Renal cortical epithelial cell (primary cell): Measurements from ENCODE around the gene RSPH6A. TPM values are rescaled to one million over a fixed set of nuclear protein-coding genes. Genes with fewer than 3 reads are reported as not detected.
A peak's percentile ranks its signal among the peaks of the same experiment; 100 is the strongest.

Source experiments
- DNase-seq: peaks from one replicate; pipeline ENCODE4 v3.0.0-alpha.2; 2011; ENCODE audit warnings: low read depth
- total RNA-seq: library from RNA; depleted of rRNA; stranded (reverse); fragments of >200 nt; gene quantifications from 2 replicates; pipeline ENCODE4 v1.2.3, GENCODE V29; 2014

Gene RSPH6A
- total RNA-seq, 1 donor from 2014 or later = 0.10 TPM

DNA sequence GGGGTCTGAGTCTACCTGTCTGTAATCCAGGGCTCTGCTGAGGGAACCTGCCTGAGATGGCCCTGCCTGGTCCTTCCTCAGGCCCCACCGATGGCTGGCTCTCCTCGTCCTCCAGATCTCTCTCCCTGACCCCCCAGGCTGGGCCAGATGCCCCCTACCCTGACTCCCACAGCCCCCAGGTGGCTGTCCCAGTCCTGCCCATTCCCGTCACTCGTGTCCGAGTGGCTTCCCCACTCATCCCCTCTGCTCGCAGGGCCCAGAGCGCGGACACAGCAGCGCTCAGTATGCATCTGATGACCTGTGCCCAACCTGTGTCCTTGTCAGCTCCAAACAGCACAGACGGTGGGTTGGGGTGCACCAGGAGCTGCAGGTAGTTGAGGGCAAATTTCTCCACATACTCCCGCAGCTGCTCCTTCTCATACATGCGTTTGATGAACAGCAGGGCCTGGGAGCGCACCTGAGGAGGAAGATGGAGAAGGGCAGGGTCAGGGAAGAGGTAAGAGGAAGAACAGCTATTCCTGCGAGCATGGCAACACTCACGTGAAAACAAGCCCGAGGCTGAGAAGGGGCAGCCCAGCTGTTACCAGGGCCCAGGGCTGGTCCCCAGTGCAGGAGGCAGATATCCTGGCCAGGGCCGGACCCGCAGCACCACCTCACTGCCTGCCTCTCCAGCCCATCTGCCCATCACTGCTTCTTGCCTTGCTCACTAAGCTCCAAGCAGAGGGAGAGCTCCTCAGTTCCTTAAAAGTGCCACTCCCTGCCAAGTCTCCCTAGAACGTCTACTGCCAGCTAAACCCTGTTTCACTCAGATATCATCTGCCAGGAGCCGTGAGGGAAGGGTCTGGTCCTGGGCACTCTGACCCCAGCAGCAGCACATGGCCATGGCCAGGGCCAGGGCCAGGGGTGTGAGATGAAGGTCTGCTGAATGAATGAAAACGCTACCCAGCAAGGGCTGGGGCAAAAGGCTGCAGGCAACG, 11.1 kb upstream of the RSPH6A start:
- DNase-seq = no peak

DNA sequence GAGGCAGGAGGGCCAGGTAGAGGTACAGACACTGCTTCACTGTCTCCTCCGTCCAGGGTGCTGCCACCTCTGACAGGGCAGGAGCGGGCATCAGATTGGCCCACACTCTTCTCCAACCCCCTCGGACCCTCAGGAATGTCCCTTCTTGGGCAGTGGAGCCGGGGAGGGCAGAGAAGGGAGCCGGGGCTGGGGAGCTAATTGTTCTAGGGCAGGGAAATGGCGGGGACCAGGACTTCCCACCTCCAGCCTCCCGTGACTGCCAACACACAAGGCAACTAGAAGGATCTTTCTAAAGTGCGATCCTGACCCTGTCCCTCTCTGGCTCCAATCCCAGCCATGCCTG, 10.1 kb upstream of the RSPH6A start:
- no peak for DNase-seq

DNA sequence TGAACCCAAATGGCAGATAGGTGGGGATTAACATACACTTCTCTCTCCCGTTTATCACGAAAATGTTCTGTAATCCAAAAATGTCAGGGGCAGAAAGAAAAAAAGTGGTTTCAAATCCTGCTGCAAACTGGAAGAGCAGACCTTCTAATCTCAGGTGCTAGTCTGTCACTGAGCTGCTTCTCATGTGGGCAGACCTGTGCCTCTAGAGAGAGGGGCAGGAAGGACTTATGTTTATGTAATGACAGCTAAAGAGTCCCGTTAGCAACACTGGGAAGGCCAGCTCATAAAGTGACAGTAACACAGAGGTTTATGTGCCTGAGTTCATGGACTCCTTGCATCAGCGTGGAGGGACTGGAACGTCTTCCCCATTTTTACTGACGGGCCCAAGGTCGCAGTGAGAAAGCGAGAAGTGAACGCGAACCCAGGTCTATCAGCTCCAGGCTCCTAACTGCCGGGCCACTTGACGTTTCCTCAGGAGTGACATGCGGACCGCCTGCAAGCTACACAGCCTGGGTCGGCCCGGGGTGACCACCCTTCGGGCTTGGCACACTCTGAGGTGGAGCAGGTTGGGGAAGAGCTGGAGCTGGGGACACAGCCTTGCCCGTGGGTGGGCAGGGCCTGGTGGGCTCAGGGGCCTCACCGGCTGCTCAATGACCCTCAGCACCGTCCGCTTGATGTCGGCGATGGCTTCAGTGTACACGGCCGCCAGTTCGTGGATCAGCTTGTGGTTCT, 9.6 kb upstream of the RSPH6A start:
- no peak for DNase-seq

DNA sequence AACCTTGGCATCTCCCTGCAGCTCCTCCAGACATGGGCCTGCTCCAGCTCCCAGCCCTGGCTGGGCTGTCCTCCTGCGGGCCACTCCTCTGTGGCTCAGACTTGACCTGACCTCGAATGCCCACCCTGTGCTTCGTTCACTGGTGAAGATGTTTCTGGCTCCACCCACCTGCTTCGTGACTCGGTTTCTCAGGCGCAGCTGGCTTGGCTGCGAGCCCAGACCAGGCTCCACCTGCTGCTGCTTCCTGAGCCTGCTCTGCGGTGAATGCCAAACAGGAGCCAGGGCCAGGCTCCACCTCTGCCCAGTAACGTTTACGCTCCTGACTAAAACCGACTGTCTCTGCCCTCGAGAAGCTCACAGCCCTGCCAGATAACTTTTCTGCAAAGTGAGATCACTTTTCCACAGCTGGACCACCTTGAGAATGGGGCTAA, 8.9 kb upstream of the RSPH6A start:
- DNase-seq = peak; percentile 34

DNA sequence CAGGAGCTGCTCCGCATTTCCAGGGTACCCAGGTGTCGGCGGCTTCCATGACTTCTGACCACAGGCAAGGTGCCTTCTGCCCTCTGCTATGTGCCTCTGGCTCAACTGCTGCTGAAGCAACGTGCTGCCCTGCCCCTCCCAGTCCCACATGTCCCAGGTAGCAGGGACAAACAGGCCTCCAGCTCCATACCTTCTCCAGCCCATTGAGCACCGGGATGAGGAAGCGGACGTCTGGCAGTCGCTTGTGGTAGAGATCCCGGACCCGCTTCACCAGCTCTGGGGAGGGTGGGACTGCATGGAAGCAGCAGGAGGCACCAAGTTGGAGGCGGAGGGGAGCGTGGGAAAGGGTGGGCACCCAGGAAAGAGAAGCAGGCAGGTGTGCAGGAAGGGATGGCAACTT, 8.1 kb upstream of the RSPH6A start:
- no peak for DNase-seq

DNA sequence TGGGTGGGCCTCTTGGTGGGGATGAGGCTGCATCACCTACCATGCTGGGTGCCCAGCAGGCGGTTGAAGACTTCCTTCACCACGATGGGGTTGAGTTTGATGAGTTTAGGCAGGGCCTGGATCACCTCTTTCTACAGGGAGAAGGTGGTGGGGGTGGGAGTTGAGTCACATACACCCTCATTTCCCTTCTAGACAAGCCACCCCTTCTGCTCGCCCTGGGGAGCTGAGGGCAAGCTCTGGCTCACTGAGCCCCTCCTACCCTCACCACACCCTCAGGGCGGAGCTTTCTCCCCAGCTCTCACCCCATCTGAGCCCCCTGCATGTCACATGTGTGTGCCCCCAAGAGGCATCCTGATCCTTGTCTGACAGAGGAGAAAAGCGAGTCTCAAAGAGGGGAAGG, 7.6 kb upstream of the RSPH6A start:
- no peak for DNase-seq

DNA sequence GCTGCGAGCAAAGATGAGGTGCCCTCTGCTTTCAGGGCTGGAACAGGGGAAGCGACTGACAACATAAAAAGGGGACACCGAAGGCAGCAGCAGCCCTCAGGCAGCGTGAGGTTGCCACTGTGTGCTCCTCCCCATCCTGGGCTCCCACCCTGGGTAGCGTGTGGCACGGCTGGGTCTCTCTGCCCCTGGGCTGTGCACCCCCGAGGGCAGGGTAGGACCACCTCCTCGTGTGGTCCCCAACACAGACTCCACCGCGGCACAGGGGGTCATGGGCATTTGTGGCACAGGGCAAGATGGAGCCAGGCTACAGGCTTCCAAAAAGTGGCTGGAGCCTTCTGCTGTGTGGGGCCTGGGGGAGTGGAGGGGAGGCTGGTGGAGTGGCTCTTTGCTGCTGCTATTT, 6.5 kb upstream of the RSPH6A start:
- DNase-seq = no peak

DNA sequence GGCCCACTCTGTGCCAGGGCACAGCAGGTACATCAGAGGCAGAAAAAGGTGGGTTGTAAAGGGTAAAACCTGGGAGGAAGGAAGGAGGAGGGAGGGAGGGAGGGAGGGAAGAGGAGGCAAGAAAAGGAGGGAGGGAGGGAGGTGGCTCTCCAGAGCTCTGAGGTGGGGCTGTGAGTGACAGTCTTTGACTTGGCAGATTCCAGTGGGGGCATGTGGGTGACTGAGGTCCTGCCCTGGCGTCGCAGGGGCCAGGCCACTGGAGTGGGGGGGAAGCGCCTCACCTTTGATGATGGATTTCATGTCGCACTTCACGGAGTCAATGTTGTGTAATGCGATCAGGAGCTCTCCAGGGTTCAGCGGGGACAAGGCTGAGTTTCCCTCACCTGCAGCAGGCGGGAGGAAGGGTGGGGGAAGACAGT, 6.0 kb upstream of the RSPH6A start:
- no peak for DNase-seq

DNA sequence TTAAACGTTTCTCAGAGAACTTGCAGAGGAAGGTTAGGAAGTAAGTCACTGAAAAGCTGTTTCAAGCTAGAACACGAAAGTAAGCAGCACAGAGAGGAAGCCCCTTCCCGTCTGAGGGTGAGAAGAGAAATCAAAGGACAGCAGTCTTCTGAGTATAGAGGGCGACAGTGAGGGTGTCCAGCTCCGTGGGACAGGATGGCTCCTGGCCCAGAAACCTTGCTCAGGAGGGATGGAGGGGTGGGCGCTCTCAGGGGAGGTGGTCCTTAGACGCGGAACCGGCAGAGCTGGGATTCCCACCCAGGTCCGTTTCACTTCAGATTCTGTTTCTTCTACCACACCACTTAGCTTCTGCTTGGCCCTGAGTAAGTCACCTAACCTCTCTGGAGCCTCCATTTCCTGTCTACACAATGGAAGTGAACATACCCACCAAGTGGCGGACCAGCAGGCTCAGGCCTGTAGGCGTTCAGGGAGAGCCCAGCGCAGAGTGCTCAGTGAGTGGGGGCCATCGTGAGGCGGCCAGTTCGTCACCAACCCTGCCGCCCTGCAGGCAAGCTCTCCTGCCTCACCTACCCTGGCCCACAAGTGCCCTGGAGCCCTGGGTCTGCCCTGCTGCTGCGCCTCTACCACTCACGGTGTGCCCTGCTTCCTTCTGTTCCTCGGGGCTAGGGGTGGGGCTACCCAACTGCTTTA, 5.5 kb upstream of the RSPH6A start:
- no peak for DNase-seq

DNA sequence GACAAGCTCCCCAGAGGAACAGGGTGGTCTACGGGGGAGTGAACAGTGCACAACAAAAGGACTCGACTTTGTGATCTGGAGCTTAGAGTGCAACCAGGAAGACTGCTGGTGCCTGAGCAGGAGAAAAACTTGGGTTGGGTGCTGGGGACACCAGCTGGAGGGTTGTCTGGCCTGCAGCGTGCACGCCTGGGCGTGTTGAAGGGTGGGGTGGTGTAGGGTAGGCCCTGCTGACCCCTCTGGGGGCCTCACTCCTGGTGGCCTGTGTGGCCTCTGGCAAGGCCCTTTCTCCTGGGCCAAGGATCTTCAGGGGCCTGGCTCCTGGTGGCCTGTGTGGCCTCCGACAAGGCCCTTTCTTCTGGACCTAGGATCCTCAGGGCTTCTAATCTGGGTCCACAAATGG, 4.7 kb upstream of the RSPH6A start:
- DNase-seq = no peak

DNA sequence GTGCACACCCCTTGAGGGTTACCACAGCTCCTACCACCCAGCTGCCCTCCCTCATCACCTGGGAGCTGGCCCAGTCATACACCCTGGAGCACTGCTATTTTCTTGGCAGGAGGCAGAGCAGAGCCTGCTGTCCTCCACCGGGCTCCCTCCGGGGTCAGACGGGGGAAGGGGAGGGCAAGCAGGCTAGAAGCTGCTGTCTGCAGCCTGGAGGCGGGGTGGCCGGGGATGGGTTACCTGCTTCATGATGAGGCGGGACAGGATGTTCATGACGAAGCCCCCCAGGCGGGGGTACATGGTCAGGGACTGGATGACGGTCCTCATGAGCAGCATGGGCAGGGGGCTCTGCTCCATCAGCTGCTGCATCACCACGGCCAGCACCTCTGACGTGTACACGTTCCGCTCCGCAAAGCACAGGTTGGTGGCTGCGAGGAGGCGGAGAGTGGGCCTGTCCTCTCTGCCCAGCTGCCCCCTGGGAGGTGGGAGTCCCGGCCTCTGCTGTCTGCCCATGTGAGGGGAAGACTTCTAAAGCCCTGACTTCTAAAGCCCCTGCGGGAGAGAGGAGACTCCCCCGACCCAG, 2.7 kb upstream of the RSPH6A start:
- DNase-seq = peak; percentile 16

DNA sequence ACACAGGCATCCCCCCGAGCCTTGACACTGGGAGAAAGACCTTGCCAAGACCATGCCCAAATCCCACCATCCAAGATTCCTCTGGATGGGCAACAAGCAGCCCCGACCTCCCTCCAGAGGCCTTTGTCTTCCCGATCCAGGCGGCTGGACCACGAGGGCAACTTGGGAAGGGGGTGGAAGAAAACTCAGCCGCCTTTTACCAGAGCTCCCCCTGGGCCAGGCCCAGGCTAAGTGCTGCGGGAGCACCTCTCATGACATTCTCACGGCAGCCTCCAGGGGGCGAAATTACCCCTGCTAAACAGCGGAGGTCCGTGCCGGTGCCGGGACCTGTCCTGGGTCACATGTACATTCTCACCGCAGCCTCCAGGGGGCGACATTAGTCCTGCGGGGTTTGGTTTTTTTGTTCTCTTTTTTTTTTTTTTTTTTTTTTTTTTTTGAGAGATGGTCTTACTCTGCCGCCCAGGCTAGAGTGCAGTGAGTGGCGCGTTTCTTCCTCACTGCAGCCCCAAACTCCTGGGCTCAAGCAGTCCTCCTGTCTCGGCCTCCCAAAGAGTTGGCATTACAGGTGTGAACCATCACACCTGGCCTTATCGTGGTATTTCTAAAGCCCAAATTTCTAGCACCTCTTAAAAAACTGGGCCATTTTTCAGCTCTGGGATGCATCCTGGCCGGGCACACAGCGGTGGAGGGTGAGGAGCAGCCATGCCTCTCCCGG, 2.1 kb upstream of the RSPH6A start:
- peak; percentile 86 for DNase-seq

DNA sequence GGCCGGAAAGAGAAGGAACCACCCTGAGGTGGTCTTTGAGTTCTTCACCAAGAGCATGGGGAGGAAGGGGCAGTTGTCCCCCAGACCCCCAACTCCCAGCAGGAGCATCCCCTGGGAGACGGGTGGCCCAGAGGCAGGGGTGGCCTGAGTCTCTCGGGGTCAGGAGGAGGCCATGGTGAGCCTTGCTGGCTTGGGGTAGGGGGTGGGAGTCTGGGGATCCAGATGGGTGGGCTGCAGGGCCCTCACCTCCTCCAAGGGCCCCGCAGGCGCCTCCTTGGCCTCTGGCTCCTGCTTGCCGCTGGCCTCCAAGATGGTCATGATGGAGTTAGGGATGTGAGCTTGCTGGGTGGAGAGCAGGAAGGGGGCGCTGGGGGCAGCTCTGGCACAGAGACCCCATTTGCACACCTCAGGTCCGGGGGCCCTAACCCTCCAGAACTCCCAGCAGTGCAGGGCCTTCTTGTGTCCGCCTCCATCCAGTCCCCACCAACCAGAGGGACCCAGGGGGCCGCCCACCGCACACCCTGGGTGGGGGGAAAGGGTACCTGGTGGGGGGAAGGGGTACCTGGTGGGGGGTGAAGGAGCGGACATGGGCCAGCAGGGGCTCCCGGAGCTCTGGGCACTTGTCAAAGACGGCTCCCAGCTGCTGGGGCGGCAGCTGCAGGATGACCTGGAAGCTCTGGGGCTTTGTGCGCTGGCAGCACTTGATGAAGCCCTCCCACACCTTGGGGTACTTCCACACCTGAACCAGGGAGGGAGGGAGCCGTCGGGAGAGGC, 1.3 kb upstream of the RSPH6A start:
- DNase-seq = no peak

DNA sequence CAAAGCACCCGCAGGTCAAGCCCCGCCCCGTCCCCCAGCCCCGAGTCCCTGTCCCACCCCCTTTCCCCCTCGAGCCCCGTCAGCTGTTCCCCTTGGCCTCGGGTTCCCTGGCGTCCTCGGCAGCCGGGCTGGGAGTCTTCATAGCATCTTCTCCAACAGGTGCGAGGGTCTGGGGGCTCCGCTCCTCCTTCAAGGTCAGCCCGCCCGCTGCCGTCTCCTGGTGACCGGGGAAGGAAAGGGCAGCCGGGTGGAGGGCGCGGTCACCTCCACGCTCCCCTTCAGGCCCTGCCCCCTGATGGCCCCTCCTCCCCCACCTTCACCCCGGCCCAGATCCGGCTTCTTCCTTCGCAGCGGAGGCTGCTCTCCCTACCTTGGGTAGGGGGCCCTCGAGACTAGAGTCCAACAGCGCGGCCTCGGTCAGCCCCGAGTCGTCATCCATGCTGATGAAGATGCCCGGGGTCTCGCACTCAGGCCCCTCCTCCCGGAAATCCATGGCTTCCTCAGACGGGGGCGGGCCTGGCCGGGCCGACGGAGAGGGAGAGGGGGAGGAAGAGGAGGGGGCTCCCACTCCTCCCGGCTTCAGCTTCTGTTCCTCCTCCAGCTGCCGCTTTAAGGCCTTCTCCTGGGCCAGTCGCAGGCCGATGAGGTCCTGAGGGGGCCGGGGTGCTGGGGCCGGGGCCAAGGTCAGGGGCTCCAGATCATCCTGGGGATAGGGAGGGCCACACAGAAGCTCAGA, 541 bp upstream of the RSPH6A start:
- no peak for DNase-seq

DNA sequence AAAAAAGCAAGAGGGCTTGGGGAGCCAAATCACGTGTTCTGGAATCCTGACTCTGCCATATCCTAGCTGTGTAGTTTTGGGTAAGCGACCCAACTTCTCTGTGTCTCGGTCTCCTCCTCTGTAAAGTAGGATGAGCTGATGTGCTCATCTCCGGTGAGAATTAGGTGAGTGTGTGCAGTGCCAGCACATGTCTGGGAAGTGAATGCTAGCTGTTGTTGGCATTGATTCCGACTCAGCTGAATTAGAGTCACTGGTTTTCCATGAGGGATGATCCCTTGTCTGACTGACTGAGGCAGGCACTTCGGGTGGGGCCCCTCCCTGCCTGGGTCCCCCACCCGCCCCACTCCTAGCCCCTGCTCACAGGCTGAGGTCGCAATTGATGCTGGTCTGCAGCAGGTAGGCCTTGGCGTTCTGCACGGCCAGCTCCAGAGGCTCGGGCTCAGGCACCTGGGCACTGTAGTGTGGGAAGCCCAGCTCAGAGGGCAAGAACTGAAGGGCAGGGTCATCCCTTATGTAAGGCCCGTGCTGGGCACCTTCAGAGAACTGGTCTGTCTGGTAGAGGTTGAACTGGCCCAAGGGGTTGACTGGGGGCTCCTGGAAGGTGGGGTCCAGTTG, 835 bp downstream of the RSPH6A start:
- DNase-seq = no peak

DNA sequence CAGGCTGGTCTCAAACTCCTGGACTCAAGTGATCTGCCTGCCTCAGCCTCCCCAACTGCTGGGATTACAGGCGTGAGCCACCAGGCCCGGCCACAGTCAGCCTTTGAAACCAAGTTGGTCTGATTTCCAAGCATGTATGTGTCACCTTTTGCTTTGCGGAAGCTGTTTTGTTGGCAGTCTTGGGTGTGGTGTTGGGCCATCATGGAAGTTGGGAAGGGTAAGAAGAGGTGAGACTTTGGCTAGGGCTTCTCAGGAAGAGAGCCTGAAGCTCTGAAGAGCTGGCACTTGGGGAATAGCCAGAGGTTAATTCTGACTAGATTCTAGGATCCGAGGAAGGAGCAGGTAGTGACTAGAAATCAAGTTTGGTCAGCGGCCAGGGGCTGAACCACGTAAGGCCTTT, 2.8 kb downstream of the RSPH6A start:
- no peak for DNase-seq

DNA sequence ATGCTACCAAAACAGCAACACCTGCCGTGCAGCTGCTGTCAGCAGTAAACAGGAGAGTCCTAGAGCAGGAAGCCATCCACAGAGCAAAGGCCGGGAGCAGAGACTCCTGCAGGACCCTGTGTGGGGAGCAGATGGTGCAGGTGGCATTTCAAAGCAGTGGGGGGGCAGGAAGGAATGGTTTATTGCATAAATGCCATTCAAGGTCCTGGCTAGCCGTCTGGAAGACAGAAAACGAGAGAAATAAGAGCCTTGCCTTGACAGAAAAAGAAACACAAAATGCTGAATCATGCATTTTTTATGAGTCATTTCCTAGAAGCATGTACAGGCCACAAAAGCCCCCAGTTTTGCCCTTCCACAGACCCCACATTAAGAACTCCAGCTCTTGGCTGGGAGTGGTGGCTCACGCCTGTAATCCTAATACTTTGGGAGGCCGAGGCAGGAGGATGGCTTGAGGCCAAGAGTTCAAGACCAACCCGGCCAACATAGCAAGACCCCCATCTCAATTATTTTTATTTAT, 5.4 kb downstream of the RSPH6A start:
- peak; percentile 89 for DNase-seq

DNA sequence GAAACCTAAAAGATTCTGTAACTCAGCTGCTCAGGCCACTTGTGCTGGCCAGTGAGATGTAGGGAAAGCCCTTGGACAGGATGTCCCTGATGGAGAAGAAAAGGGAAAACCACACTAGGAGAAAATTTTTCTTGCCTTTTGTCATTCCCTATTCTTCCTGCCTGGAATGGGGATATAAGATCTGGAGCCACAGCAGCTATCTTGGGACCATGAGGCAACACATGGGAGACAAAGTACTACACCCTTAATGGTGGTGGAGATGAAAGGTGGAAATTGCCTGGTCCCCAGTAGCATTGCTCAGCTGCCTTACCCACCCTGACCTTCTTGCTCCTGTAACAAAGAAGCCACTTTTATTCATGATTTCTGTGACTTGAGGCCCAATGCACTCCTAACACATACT, 9.4 kb downstream of the RSPH6A start:
- DNase-seq = no peak

DNA sequence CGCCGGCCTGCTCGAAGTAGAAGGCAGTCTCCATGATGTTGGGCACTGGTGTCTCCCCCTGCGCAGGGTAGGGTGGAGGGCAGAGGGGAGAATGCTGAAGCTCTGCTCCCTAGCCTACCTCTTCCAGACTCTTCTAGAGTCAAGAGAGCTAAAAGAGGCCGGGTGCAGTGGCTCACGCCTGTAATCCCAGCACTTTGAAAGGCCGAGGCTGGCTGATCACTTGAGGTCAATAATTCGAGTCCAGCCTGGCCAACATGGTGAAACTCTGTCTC, 10.2 kb downstream of the RSPH6A start:
- DNase-seq = no peak
